WTC11 (cell line): Measurements from ENCODE around the gene CHPF2. TPM values are rescaled to one million over a fixed set of nuclear protein-coding genes. Genes with fewer than 3 reads are reported as not detected.

Source experiments
- ATAC-seq: fragments of 200-7000 bp; cut with Tn5 transposase; 2 replicates; pipeline ENCODE4 v1.10.0; 2021; ENCODE audit warnings: mild to moderate bottlenecking, moderate library complexity
- CTCF ChIA-PET: fragments of 300-600 bp; sonication (Branson Sonifier 250); formaldehyde crosslinking; loops from one replicate; lab custom pipeline; 2021; ENCODE audit warnings: antibody characterized with exemption; lab: Charles Lee
- POLR2A ChIA-PET: fragments of 350-600 bp; sonication (Branson Sonifier 250); formaldehyde crosslinking; loops from one replicate; lab custom pipeline; 2021; ENCODE audit warnings: antibody characterized with exemption; lab: Charles Lee
- DNase-seq: peaks from one replicate; pipeline ENCODE4 v3.0.0; 2021; ENCODE audit warnings: low spot score
- H3K27ac Mint-ChIP-seq: 2 replicates; pipeline ENCODE4 v1.8.0; 2021; ENCODE audit warnings: mixed read lengths
- H3K27me3 Mint-ChIP-seq: 2 replicates; pipeline ENCODE4 v1.8.0; 2021; ENCODE audit warnings: low read depth, mild to moderate bottlenecking, moderate library complexity, mixed read lengths
- H3K36me3 Mint-ChIP-seq: 2 replicates; pipeline ENCODE4 v1.8.0; 2021; ENCODE audit warnings: mixed read lengths
- H3K4me1 Mint-ChIP-seq: 2 replicates; pipeline ENCODE4 v1.8.0; 2022; ENCODE audit warnings: mixed read lengths
- H3K4me3 Mint-ChIP-seq: 2 replicates; pipeline ENCODE4 v1.8.0; 2021; ENCODE audit warnings: mild to moderate bottlenecking, moderate library complexity, mixed read lengths
- H3K9me3 Mint-ChIP-seq: 2 replicates; pipeline ENCODE4 v1.8.0; 2021; ENCODE audit warnings: mixed read lengths
- ATF1 ChIP-seq: sonication (generic); formaldehyde crosslinking; IDR thresholded peaks from 2 replicates; pipeline ENCODE4 v1.8.1; 2023; ENCODE audit warnings: mild to moderate bottlenecking, moderate library complexity, missing genetic modification reagents
- ATF6 ChIP-seq: sonication (generic); formaldehyde crosslinking; IDR thresholded peaks from 2 replicates; pipeline ENCODE4 v1.8.1; 2023; ENCODE audit warnings: mild to moderate bottlenecking, missing genetic modification reagents
- EMX1 ChIP-seq: fragments of 250-450 bp; sonication (Bioruptor Pico); IDR thresholded peaks from 2 replicates; pipeline ENCODE4 v1.8.0; 2021; ENCODE audit warnings: mild to moderate bottlenecking
- ERG ChIP-seq: fragments of 250-450 bp; sonication (Bioruptor Pico); IDR thresholded peaks from 2 replicates; pipeline ENCODE4 v1.8.0; 2021; ENCODE audit warnings: mild to moderate bottlenecking
- MAX ChIP-seq: sonication (generic); formaldehyde crosslinking; IDR thresholded peaks from 2 replicates; pipeline ENCODE4 v1.8.0; 2022; ENCODE audit warnings: mild to moderate bottlenecking, missing genetic modification reagents
- NR2C2 ChIP-seq: sonication (generic); formaldehyde crosslinking; IDR thresholded peaks from 2 replicates; pipeline ENCODE4 v1.8.0; 2022; ENCODE audit warnings: mild to moderate bottlenecking, missing genetic modification reagents
- SMAD4 ChIP-seq: sonication (generic); formaldehyde crosslinking; IDR thresholded peaks from 2 replicates; pipeline ENCODE4 v1.8.0; 2022; ENCODE audit warnings: mild to moderate bottlenecking, missing genetic modification reagents
- SOX15 ChIP-seq: fragments of 250-450 bp; sonication (Bioruptor Pico); IDR thresholded peaks from 2 replicates; pipeline ENCODE4 v1.9.0; 2021; ENCODE audit warnings: mild to moderate bottlenecking
- STAT6 ChIP-seq: sonication (generic); formaldehyde crosslinking; conservative IDR thresholded peaks from 2 replicates; pipeline ENCODE4 v1.8.1; 2023; ENCODE audit warnings: mild to moderate bottlenecking, low read depth, missing genetic modification reagents, moderate library complexity
- USF1 ChIP-seq: sonication (generic); formaldehyde crosslinking; IDR thresholded peaks from 2 replicates; pipeline ENCODE4 v1.8.0; 2022; ENCODE audit warnings: mild to moderate bottlenecking, missing genetic modification reagents
- ZBTB43 ChIP-seq: sonication (generic); formaldehyde crosslinking; IDR thresholded peaks from 2 replicates; pipeline ENCODE4 v1.8.1; 2023; ENCODE audit warnings: mild to moderate bottlenecking, missing genetic modification reagents
- ZNF281 ChIP-seq: sonication (generic); formaldehyde crosslinking; IDR thresholded peaks from 2 replicates; pipeline ENCODE4 v1.8.0; 2023; ENCODE audit warnings: mild to moderate bottlenecking, missing genetic modification reagents
- ZNF416 ChIP-seq: fragments of 250-450 bp; sonication (Bioruptor Pico); IDR thresholded peaks from 2 replicates; pipeline ENCODE4 v1.9.0; 2021; ENCODE audit warnings: mild to moderate bottlenecking, inconsistent platforms
- total RNA-seq: library from RNA; stranded (reverse); gene quantifications from 3 replicates; pipeline ENCODE4 v1.2.3, GENCODE V29; 2021

Gene CHPF2
- total RNA-seq, 1 experiment from 2014 or later: 30.7 TPM

- TF ChIP-seq STAT6 (no peak), EMX1 (no peak), ZNF416 (no peak)
Observed at GRCh38 chr7:151223728-151224127, 8.6 kb upstream of the CHPF2 start (continued).

GRCh38 chr7:151225948-151226510, 6.3 kb upstream of the CHPF2 start:
- CTCF ChIA-PET: interaction anchor here (0.6 to 3.4 kb wide), 4 partner anchors 15 to 1271 kb away, joined by 4 to 83 read pairs (median 12); partner anchors contain the start of gene H2BK1
- Mint-ChIP-seq H3K36me3 (peaks cover 44% of the 10 kb centered on the region), H3K4me1 (peaks cover 24% of the 10 kb centered on the region), H3K9me3 (no peaks in the 10 kb centered on the region), H3K4me3 (peak overlapping the region; percentile 95), H3K27ac (no peak overlapping the region), H3K27me3 (no peaks in the 10 kb centered on the region)
- TF ChIP-seq ZBTB43 (CRISPR knock-in tag) (no peak), USF1 (CRISPR knock-in tag) (no peak), SMAD4 (CRISPR knock-in tag) (no peak)
- POLR2A ChIA-PET: no interaction called here
- DNase-seq (no peak), ATAC-seq (no peak)

- ChIA-PET POLR2A (interaction anchor here (0.8 to 1.4 kb wide), 3 partner anchors 19 to 100 kb away, joined by 4 to 7 read pairs (median 4); no protein-coding TSS in a partner anchor), CTCF (interaction anchor here (1.0 to 3.4 kb wide), 18 partner anchors 10 to 218 kb away, joined by 3 to 83 read pairs (median 5); partner anchors contain the start of gene H2BK1)
- H3K9me3 Mint-ChIP-seq: no peaks in the 10 kb centered on the region
- no peaks in the 10 kb centered on the region for H3K27me3 Mint-ChIP-seq
- H3K4me1 Mint-ChIP-seq: peaks cover 25% of the 10 kb centered on the region
- H3K4me3 Mint-ChIP-seq: peak overlapping the region; percentile 95
- no peak for DNase-seq
- peak overlapping the region; percentile 100; the same call in 1 of the 2 replicates for H3K27ac Mint-ChIP-seq
- H3K36me3 Mint-ChIP-seq: peaks cover 42% of the 10 kb centered on the region
- no peak for TF ChIP-seq SOX15
- no peak for TF ChIP-seq ERG (CRISPR knock-in tag)
- no peak for TF ChIP-seq NR2C2 (CRISPR knock-in tag)
- ATAC-seq: no peak
Observed at GRCh38 chr7:151226560-151226874, 5.8 kb upstream of the CHPF2 start.

GRCh38 chr7:151226875-151227782, 5.2 kb upstream of the CHPF2 start, which contains the start of gene ABCF2:
ABCF2 (minus strand) TSS chr7:151227205; CDS start chr7:151226458, 747 bp downstream.
- H3K4me3 Mint-ChIP-seq: peak within 1 kb of the TSS; percentile 95
- ATAC-seq (peak; percentile 98), DNase-seq (peak; percentile 100)
- ChIA-PET CTCF (interaction anchor here (0.6 to 3.4 kb wide), 32 partner anchors 9 to 350 kb away, joined by 3 to 83 read pairs (median 4); partner anchors contain the start of genes H2BK1 and NUB1), POLR2A (interaction anchor here (0.6 to 1.4 kb wide), 12 partner anchors 17 to 165 kb away, joined by 3 to 7 read pairs (median 4); partner anchors contain the start of gene H2BK1)
- peaks cover 38% of the 10 kb centered on the region for H3K36me3 Mint-ChIP-seq
- peak within 1 kb of the TSS; percentile 100 for H3K27ac Mint-ChIP-seq
- peaks cover 30% of the 10 kb centered on the region for H3K4me1 Mint-ChIP-seq
- H3K27me3 Mint-ChIP-seq: no peaks in the 10 kb centered on the region
- H3K9me3 Mint-ChIP-seq: no peaks in the 10 kb centered on the region
- 0 out of 2 replicates have a peak, but pooled peaks have one; percentile 34 for TF ChIP-seq ZNF281 (CRISPR knock-in tag)
- peak; percentile 79 for TF ChIP-seq MAX
- TF ChIP-seq ATF1 (CRISPR knock-in tag): peak; percentile 72; the same call in 1 of the 2 replicates
- TF ChIP-seq ATF6 (CRISPR knock-in tag): no peak
